NCI-H2029 (cell line): Measurements from ENCODE around the gene SAPCD2.

Experiments used
- DNase-seq: peaks from one replicate; lab custom pipeline; 2025; lab: John Stamatoyannopoulos, UW

The SAPCD2 gene

DNA sequence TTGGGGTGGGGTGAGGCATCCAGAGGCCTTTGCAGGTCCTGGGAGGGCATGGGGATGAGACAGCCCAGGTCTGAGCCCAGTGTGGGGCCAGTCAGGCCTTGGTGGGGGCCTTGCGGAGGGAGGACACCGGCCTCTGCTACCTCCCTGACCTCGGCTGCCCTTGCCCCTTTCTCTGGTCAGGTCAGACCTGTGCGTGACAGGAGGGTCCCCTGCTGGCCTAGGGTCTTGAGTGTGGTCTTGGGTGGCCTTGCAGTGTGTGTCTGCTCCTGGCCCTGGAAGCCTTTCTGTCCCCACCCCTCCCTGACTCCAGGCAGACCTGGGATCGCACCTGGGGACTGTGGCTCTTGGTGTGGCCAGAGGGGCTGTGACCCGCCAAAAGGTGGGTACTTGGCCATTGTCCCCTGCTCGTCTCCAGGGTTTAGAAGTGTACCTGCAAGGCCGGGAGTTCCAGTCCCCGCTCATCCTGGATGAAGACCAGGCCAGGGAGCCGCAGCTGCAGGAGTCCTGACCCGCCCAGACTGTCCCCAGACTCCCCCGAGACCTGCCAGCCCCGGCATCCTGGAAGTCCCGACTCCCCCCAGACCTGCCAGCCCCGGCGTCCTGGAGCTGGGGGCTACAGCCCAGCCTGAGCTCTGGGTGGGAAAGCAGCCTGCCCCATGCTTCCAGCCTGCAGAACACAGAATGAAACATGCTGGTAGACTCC, 12.0 kb upstream of the SAPCD2 start:
- DNase-seq: no peak

DNA sequence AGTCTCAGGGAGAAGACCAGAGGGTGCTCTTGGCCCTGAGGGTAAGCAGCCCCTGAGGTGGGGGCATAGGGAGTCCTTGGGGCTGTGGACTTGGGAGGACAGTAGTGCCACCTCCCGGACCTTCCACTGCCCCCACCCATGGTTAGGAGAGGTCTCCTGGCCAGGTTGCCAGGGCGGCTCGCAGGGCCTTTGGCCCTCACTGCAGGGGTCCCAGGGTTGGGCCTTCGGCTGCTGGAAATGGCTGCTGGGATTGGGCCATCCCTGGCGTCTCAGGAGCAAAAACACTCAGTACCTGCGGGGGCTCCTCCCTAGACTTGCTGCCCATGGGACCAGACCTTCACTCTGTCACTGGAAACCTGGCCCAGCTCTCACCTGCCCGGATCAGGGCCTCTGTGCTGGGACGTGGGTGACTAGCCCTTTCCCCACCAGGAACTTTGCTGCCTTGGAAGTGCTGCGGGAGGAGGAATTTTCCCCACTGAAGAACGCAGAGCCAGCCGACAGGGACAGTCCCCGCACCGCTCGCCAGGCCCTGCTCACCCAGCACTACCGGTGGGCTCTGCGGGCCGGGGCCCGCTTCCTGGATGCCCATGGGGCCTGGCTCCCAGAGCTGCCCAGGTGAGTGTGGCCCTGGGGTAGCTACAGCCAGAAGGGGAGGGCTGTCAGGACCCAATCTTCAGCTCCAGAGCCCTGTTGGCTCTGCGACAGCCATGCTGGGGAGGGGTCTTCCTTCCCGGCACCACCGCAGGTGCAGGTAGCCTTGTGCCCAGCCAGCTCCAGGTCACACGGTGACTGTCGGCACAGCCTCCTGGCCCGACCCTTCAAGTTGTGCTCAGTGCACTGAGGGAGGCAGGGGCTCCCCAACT, 10.1 kb upstream of the SAPCD2 start:
- no peak for DNase-seq

GRCh38 chr9:137079401-137079787, 9.0 kb upstream of the SAPCD2 start:
- DNase-seq: no peak

DNA sequence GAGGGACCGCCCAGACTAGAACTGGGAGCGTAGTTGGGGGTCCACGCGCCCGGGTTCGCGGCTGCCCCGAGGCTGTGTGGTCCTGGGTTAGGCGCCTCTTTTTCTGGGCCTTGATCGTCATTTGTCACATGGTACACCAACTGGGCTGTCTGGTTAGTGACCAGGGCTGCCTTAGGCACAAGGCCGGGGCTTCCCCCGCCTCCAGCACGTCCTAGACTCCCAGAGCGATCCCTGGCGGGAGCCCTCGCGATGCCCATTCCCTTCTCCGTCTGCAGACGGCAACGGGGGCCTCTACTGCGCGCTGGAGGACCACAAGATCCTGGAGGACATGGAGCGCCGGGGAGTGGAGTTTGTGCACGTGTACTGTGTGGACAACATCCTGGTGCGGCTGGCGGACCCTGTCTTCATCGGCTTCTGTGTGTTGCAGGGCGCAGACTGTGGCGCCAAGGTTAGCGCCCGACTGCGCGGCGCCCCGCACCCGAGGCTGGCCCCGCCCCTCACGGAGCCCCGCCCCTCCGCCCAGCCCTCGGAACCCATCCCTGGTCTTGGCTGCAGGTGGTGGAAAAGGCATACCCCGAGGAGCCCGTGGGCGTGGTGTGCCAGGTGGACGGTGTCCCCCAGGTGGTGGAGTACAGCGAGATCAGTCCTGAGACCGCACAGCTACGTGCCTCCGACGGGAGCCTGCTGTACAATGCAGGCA, 8.5 kb upstream of the SAPCD2 start:
- no peak for DNase-seq

DNA sequence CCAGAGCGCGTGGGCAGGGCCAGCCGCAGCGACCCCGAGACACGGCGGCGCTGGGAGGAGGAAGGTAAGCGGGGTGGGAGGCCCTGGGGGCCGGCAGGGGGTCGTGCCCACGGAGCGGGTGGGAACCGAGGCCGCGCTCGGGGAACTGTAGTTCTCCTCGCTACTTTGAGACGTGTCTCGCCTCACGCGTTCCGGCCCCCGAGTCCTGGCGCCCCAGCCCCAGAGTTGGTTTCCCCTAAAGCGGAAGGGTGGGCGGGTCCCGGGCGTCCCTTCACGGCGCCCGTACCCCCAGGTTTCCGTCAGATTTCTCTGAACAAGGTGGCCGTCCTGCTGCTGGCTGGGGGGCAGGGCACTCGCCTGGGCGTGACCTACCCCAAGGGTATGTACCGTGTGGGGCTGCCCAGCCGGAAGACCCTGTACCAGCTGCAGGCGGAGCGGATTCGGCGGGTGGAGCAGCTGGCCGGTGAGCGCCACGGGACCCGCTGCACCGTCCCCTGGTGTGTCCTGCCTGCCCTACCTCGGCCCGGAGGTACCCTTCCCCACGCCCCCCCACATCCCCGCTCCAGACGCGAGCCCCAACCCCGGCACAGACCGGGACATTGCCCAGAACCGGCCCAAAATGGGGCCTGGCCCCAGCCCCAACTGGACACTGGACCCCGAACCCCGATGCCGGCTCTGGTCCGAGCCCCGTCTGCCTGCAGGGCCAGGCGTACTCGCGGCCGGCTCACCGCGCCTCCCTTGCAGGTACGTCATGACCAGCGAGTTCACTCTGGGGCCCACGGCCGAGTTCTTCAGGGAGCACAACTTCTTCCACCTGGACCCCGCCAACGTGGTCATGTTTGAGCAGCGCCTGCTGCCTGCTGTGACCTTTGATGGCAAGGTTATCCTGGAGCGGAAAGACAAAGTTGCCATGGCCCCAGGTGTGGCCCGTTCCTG, 7.7 kb upstream of the SAPCD2 start:
- no peak for DNase-seq

GRCh38 chr9:137077010-137077747, 6.8 kb upstream of the SAPCD2 start, which contains the start of gene UAP1L1:
TSS of gene UAP1L1 (plus strand) at chr9:137077517. CDS start at chr9:137077533, 16 bp downstream.
- peak; percentile 21 for DNase-seq

- no peak for DNase-seq
Measured at GRCh38 chr9:137076636-137077009, 6.3 kb upstream of the SAPCD2 start.

DNA sequence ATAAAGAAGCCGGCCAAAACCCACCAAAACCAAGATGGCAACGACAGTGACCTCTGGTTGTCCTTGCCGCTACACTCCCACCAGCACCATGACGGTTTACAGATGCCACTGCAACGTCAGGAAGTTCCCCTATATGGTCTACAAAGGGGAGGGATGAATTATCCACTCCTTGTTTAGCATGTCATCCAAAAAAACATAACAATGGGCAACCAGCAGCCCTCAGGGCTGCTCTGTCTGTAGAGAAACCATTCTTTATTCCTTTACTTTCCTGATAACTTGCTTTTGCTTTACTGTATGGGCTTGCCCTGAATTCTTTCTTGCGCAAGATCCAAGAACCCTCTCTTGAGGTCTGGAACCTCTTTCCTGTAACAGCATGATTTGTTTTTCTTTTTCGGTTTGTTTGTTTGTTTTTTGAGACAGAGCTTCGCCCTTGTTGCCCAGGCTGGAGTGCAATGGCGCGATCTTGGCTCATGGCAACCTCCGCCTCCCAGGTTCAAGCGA, 5.0 kb upstream of the SAPCD2 start:
- DNase-seq: no peak

DNA sequence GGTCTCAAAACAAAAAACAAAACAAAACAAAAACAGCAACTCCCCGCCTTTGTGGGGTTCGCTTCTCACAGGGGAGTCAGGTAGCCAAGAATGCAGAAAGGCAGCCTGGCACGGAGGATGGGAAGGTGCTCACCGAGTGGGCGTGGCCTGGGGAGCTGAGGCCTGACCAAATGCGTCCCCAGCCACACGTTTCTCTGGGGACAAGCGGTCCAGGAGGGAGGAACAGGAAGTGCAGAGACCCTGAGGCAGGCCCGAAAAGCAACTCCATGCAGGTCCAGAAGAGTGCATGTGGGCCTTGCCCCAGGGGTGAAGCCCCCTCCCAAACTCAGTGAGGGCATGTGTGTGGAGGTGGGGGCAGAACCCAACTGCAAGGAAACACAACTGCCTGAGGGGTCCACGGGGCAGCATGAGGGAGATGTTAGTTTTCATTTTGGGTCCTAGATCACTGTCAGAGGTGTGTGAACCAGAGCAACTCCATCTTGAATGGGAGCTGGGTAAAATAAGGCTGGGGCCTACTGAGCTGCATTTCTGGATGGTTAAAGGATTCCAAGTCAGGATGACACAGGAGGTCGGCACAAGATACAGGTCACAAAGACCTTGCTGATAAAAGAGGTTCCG, 4.4 kb upstream of the SAPCD2 start:
- DNase-seq: no peak

DNA sequence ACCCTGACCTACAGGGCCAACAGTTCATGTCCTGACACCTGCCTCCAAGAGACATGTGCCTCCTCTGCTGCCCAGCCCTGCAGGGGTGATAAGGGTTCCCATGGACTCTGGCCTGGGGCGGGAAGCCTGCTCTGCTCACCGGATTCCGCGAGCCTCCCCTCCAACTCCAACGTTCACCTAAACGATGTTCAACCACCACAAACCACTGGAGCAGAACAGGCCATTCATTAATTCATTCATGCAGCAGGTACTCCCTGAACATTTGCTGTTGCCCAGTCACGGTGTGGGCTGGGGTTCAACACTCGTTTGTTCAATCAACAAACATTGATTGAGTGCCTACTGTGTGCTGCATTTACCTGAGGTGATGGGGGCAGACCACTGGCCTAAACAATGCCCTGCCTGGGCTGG, 3.6 kb upstream of the SAPCD2 start:
- no peak for DNase-seq

DNA sequence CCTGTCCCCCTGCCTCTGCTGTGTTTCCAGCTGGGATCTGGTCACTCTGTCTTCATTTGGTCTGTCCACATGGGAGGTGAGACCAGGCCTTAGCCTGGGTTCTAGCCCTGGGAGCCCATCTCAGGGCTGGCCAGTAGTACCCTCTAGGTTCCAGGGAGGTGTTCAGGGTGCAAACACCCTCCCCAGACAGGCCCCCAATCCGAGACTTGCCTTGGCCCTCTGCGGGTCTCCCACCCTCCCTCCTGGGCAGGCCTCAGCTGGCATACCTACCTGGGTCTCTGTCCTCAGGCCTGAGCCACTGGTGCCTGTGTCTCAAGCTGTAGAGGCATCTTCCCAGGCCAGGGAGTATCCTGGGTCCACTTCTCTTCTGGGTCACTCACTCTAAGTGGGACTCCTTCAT, 925 bp upstream of the SAPCD2 start:
- DNase-seq: no peak

DNA sequence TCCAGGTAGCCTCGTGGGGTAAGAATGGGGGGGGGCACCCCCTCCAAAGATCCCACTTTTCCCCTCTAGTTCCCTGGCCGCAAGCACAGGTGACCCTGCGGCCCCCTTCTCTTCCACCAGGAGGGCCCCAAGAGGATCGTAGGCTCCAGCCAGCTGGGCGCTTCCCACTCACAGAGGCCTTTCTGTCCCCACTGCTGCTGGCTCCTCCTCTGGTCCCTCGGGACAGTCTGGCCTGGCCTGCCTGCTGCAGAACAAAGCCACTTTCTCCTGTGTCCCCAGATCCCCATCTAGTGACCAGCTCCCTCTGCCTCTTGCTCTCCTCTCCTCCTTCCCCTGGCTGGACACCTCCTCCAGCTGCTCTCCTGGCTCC, 534 bp upstream of the SAPCD2 start:
- no peak for DNase-seq

DNA sequence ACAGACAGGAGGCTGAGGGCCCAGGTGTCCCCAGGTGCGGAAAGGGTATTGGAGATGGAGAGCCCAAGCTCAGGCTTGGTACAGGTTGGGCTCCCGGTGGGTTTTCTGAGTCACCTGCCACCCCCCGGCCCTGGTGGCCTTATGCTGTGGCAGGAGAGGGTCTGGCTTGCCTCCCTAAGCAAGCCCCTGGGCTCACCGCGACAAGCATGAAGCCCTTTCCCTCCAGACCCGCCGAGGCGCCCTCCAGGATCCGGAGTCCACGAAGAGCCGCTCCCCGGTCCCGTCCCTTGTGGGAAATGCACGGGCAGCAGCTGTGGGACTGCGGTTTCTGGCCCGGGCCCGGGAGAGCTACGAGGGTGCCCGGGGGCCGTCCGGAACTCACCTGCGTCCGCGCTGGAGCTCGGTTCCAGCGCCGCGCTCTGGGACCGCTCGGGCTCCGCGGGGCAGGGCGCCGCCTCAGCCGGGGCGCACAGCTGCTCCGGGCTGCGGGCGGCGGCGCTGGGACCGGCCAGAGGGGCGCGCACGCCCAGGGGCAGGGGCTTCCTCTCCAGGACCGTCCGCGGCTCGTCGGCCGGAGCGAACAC, 757 bp downstream of the SAPCD2 start:
- no peak for DNase-seq

GRCh38 chr9:137068539-137069507, 1.5 kb downstream of the SAPCD2 start:
- no peak for DNase-seq

GRCh38 chr9:137067860-137068538, 2.4 kb downstream of the SAPCD2 start:
- peak; percentile 84 for DNase-seq

DNA sequence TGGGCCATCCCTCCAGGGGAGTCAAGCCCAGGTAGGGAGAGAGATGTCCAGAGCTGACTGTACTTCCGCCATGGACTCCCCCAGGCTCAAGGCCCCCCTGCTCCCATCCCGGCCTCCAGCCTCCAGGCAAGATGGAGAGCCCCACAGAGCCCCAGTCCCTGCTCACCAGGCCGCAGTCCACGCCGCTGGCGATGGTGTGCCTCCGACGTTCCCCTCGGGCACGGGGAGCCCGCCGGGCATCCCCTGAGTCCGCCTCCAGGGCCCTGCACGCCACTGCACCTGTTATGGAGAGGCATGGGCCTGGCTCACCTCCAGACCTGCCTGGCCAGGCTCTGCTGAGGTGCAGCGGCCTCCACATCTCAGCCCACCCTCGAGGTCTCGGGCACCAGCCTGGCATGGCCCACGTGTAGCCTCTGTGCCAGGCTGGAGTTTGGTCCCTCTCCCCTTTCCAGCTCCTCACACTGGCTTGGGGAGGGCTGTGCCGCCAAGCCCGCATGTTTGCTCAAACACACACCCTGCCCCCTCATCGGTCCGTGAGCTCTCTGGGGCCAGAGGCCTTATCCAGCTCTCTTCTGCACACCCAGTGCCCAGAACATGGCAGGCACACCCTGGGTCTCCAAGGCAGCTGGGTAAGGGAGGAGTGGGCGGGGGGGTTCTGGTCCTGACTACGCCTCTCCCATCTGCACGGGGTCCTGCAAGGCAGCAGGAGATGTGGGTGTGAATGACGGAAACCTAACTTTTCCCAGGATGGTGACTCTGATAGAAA, 4.1 kb downstream of the SAPCD2 start:
- no peak for DNase-seq

DNA sequence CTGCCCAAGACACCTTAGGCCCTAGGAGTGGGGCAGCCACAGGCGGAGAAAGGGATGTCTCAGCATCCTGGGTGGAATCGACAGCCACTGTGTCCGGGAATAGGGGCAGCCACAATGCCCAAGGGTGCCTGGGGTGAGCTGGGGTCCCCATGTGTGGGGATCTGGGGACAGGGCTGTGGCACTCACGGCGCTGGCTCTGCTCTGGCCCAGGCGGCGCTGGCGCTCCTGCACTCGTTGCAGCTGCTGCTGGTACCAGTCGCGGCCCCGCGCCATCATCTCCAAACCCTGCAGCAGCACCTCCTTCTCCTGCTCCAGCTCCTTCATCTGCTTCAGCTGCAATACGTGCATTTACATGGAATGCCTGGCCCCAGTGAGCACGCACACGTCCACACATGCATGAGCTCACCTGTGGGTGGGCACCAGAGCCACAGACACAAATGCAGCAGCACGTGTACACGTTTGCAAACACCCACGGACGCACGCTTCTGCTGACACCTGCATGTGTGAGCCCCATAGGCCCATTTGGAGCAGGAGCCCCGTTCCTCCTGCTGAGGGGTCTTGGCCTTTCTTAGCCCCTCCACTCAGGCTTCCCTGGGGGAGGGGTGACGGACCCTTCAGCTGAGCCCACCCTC, 4.9 kb downstream of the SAPCD2 start:
- DNase-seq: no peak
